Embryonic facial prominence (tissue), 1 donor: Measurements from ENCODE around the gene FBXL7.

Experiments
- DNase-seq: peaks from one replicate; pipeline ENCODE4 v3.0.0-alpha.2; 2016; ENCODE audit errors: extremely low spot score

The FBXL7 gene

GRCh38 chr5:15577831-15578230 is 77.9 kb downstream of the FBXL7 start:
- no peak for DNase-seq

GRCh38 chr5:15579193-15579990 is 79.4 kb downstream of the FBXL7 start:
- DNase-seq, result no peak

GRCh38 chr5:15584528-15584927 is 84.5 kb downstream of the FBXL7 start:
- no peak for DNase-seq

- DNase-seq, result no peak
These were observed 85.1 kb downstream of the FBXL7 start for GRCh38 chr5:15585128-15585527.

GRCh38 chr5:15585841-15586591 is 86.0 kb downstream of the FBXL7 start:
- no peak for DNase-seq

- DNase-seq, result no peak
These were observed 87.9 kb downstream of the FBXL7 start for GRCh38 chr5:15587916-15588315.

- no peak for DNase-seq
These were observed 92.7 kb downstream of the FBXL7 start for GRCh38 chr5:15592728-15593127.

GRCh38 chr5:15594977-15595568 is 95.1 kb downstream of the FBXL7 start:
- DNase-seq, result no peak

GRCh38 chr5:15595929-15596328 is 95.9 kb downstream of the FBXL7 start:
- DNase-seq, result no peak

GRCh38 chr5:15596936-15597335 is 97.0 kb downstream of the FBXL7 start:
- no peak for DNase-seq

- no peak for DNase-seq
These were observed 97.8 kb downstream of the FBXL7 start for GRCh38 chr5:15597804-15598203.

- DNase-seq, result no peak
These were observed 98.4 kb downstream of the FBXL7 start for GRCh38 chr5:15598294-15598902.

GRCh38 chr5:15600035-15600434 is 100.1 kb downstream of the FBXL7 start:
- no peak for DNase-seq

- no peak for DNase-seq
These were observed 101.3 kb downstream of the FBXL7 start for GRCh38 chr5:15601274-15601673.

GRCh38 chr5:15601853-15602252 is 101.9 kb downstream of the FBXL7 start:
- no peak for DNase-seq

GRCh38 chr5:15604986-15605385 is 105.0 kb downstream of the FBXL7 start:
- no peak for DNase-seq

GRCh38 chr5:15606197-15606596 is 106.2 kb downstream of the FBXL7 start:
- no peak for DNase-seq

- no peak for DNase-seq
These were observed 107.1 kb downstream of the FBXL7 start for GRCh38 chr5:15607076-15607475.

- DNase-seq, result no peak
These were observed 109.2 kb downstream of the FBXL7 start for GRCh38 chr5:15609076-15609725.

- DNase-seq, result no peak
These were observed 110.2 kb downstream of the FBXL7 start for GRCh38 chr5:15610216-15610615.

GRCh38 chr5:15611008-15611407 is 111.0 kb downstream of the FBXL7 start:
- DNase-seq, result no peak
